A549 (cell line): ENCODE measurements around the gene RIIAD1.

Experiments
- CEBPB ChIP-seq, 2 experiments: fragments of >200 bp in 1 of 2; sonication (Bioruptor Twin) in 1 of 2; formaldehyde crosslinking in 1 of 2; IDR thresholded peaks; 2 replicates each; pipeline ENCODE4 v1.6.1; 2012 to 2016
- CTCF ChIP-seq: fragments of >200 bp; sonication (Bioruptor Twin); formaldehyde crosslinking; IDR thresholded peaks from 3 replicates; pipeline ENCODE4 v1.5.1; 2016
- EHMT2 ChIP-seq: fragments of 200-600 bp; sonication (generic); IDR thresholded peaks from 2 replicates; pipeline ENCODE4 v1.6.1; 2016; ENCODE audit warnings: antibody characterized with exemption, low read depth, mild to moderate bottlenecking, moderate library complexity
- EP300 ChIP-seq, 2 experiments: fragments of >200 bp; sonication (Bioruptor Twin); formaldehyde crosslinking; IDR thresholded peaks; 2 replicates in 1 of 2; 3 replicates in 1 of 2; pipeline ENCODE4 v1.6.1; 2016 to 2017
- ESRRA ChIP-seq: fragments of 150-350 bp; IDR thresholded peaks from 2 replicates; pipeline ENCODE4 v1.6.1; 2014; ENCODE audit warnings: mild to moderate bottlenecking, low read length, borderline replicate concordance
- MAZ ChIP-seq: fragments of 150-350 bp; IDR thresholded peaks from 2 replicates; pipeline ENCODE4 v1.6.1; 2014; ENCODE audit warnings: antibody characterized with exemption, low read depth, low read length, borderline replicate concordance
- NPAS2 ChIP-seq: fragments of 250-450 bp; sonication (Bioruptor Pico); IDR thresholded peaks from 2 replicates; pipeline ENCODE4 v1.8.0; 2022; ENCODE audit warnings: mild to moderate bottlenecking, moderate library complexity, borderline replicate concordance
- POLR2A ChIP-seq: IDR thresholded peaks from 2 replicates; pipeline ENCODE4 v1.6.1; 2012; ENCODE audit warnings: mild to moderate bottlenecking, low read length
- POLR2AphosphoS2 ChIP-seq: conservative IDR thresholded peaks from 2 replicates; pipeline ENCODE4 v1.6.1; 2012; ENCODE audit warnings: low read length, improper control_type of control experiment, inconsistent platforms
- RAD21 ChIP-seq, 2 experiments: fragments of >200 bp in 1 of 2; sonication (Bioruptor Twin) in 1 of 2; formaldehyde crosslinking in 1 of 2; IDR thresholded peaks in 1 of 2; conservative IDR thresholded peaks in 1 of 2; 2 replicates in 1 of 2; 3 replicates in 1 of 2; pipeline ENCODE4 v1.6.1; 2012 to 2018; ENCODE audit warnings: inconsistent platforms in 1 of 2

- TF ChIP-seq ESRRA, result no peak
- no peak for TF ChIP-seq CTCF
- no peak for TF ChIP-seq EP300 (IDR thresholded peaks at IDR 0.05)
- no peak for TF ChIP-seq NPAS2 (CRISPR knock-in tag)
- no peak for TF ChIP-seq RAD21 (conservative IDR thresholded peaks at IDR 0.05 in 1 of 2, IDR thresholded peaks at IDR 0.05 in 1 of 2)
- no peak for TF ChIP-seq POLR2AphosphoS2
- TF ChIP-seq POLR2A, result no peak
- TF ChIP-seq EHMT2, result no peak
- TF ChIP-seq CEBPB (IDR thresholded peaks at IDR 0.05), result no peak
- no peak for TF ChIP-seq MAZ
Measured at GRCh38 chr1:151713044-151713443, 8.3 kb upstream of the RIIAD1 start.
